HG02610 (cell line): ENCODE data around the gene FAAP100.
"Not testable (repeated sequence)": the region's sequence is repeated elsewhere in the genome, so short reads cannot be mapped to it uniquely, and the experiment has no call there.

Source experiments
- ATAC-seq: cut with Tn5 transposase; IDR thresholded peaks from one replicate; pipeline ENCODE4 v1.9.1; 2021; ENCODE audit warnings: mild to moderate bottlenecking, moderate library complexity; ENCODE audit not compliant: unreplicated experiment

Gene FAAP100

DNA sequence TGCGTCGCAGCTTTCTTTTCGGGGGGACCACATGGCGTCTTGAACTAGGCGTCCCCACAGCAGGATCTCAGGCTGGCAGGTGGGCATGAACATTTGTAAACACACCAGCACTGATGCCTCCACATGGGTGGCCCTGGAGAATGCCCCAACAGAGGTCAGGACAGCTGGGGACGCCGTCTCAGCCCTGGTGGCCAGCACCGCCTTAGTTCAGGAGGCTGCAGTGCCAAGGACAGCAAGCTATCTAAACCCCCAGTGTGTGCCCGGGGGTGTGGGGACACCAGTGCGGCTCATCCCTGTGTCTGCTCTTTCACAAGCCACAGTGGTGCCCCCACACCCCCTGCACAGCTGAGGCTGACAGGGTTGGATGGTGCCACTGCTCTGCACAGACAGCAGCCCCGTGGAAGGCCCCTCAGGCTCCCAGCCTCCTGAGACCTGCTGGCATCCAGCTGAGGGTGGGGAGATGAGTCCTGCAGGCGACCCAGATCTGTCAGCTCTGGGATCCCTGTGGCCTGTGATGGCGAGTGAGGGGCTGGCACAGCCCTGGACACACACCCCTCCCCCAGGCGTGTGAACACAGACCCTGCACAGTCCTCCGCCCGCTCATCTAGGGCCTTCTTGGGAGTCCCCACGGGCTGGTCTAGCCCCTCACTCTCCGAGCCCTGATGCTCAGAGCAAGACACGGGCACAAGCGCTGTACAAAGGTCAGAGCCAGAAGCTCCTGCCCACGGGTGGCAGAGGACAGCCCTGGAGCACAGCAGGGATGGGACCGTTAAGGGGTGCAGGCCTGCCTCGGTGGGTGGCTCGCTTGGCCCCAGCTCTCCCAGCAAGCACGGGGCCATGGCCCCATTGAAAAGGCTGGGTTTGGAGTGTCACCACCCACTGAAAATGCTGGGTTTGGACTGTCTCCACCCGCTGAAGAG is 13.2 kb downstream of the FAAP100 start:
- no peak for ATAC-seq

DNA sequence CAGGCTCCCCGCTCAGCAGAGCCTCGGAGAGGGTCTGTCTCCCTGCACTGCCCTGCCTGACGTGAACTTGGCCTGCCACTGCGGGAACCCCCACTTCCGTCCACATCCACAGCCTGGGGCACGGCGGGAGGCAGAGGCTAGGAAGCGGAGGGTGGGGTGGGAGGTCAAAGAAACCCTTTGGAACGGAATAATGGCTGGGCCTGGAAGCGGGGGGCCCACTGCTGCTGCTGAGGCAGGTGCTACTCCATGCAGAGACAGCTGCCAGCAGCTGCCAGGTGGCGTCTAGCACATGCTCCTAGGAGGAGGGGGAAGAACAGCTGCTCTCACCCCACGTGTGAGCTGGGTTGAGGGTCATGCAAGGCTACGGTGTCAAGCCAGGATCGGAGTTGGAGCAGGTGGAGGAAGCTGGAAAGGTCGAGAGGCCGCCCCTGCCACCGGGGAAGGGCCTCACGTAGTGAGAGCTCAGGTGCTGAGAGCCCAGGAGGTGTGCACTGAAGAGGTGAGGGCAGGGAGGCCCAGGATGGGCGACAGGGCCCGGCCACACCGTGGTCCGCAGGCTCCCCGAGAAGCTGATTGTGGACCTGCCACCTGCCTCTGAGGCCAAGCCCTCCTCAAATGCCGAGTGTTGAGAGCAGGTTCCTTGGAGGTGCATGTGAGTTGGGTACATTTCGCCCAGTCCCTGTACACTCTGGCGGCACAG is 14.1 kb downstream of the FAAP100 start:
- ATAC-seq, result no peak

DNA sequence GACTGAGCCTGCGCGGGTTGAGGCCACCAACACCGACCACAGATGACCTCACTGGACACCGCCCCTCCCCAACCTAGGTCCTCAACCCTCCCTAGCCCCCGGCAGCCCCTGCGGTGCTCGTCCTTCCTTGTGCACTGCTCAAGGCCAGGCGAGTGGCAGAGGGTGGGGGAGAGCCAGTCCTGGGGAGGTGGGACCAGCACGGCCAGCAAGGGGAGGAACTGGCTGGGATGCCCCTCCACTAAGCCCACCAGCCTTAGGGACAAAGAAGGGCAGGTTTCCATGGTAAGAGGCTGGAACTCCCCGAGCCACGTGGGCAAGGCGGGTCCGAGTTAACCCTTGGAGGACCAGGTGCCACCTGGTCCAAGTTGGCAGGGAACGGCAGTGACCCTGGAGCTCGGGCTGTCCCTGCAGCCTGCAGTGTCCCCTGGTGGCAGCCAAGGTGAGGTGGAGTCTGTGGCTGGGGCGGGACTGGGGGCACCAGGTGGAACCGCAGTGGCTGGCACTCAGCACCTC is 14.8 kb downstream of the FAAP100 start:
- ATAC-seq, result no peak

DNA sequence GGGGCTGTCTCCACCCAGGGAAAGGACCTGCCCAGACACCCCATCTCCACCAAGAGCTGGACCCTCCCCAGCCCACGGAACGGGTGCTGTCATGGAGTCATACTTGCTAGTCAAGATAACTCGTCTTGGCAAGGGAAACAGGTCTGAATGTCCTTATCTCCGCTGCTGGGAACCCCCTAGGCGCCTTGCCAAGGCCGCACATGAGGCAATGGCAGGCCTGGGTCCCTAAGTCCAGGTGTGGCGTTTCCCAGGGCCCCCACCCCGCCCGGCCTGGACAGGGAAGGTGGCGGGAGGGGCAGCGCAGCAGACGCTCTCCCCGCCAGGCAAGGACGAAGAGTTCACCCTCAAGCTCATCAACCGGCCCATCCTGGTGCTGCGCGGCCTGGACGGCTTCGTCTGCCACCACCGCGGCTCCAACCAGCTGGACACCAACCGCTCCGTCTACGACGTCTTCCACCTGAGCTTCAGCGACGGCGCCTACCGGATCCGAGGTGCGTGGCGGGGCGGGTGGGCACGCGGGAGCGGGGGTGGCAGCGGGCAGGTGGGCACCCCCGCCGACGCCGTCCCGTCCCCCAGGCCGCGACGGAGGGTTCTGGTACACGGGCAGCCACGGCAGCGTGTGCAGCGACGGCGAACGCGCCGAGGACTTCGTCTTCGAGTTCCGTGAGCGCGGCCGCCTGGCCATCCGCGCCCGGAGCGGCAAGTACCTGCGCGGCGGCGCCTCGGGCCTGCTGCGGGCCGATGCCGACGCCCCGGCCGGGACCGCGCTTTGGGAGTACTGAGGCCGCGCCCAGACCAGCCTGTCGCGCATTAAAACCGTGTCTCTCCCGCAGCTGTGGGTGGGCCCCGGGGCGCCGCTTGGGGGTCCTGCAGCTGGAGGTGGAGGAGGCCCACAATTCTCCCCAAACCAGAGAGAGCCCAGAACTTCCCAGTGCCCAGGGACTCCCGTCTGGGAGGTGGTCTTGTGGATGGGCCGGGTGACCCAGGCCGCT is 15.6 kb downstream of the FAAP100 start:
- no peak for ATAC-seq

DNA sequence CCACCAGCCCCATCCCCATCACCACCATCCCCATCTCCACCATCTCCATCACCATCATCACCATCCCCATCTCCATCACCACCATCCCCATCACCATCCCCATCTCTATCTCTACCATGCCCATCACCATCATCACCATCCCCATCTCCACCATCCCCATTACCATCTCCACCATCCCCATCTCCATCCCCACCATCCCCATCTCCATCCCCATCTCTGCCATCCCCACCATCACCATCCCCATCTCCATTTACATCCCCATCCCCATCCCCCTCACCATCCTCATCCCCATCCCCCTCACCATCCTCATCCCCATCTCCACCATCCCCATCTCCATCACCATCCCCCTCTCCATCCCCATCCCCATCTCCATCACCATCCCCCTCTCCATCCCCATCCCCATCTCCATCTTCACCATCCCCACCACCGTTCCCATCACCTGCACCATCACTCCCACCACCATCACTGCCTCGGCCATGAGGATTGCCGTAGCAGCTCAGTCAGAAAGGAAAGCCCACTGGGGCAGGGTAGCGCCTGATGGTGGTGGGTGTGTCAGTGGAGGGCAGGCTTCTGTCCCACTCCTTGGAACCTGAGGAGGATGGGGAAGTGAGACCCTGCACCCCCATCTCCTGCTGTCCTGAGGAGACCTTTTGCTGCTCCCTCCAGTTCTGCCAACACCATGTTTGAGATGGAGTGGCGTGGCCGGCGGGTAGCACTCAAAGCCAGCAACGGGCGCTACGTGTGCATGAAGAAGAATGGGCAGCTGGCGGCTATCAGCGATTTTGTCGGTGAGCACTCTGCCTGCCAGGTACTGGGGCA is 16.5 kb downstream of the FAAP100 start:
- ATAC-seq, result no peak

DNA sequence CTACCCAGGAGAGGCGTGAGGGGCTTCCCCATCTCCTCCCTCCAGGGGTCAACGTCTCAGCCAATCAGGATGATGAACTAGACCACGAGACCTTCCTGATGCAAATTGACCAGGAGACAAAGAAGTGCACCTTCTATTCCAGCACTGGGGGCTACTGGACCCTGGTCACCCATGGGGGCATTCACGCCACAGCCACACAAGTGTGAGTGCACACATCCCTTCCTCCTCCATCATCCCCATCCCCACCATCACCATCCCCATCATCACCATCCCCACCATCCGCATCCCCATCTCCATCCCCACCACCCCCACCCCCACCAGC is 17.2 kb downstream of the FAAP100 start:
- no peak for ATAC-seq

DNA sequence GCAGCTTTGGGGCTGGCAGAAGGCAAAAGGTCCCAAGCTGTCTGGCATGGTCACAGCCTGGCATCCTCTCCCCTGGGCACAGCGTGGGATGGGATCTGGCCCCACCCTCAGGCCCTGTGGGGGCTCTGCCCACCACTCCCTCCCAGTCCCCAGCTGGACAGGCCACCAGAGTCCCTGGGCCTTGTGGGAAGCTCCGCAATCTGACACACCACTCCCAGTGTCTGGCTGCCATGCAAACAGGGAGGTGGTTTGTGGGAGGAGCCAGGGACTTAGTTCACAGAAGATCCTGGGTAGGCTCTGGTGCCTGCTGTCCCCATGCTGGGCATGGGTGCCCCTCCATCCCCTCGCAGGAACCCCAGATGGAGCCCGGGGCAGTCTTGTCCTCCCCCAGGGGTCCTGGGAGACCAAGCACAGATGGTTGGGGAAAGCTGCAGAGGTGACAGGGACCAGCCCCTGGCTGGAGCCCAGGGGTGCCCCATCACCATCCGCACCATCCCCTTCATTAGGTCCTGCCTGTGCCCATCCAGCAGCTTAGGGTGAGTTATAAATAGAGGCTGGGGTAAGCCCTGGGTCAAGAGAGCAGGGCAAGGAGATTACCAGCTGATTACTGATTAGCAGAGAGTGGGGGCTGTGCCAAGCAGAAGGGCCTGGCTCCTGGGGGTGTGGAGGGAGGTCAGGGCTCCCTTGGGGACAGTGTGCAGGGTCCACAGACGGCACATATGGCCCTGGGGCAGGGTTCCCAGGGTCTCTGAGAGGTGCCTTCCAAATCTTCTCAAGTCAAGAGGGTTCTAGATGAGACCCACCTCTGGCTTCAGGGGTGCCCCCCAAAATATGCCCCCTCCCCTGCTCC is 17.8 kb downstream of the FAAP100 start:
- no peak for ATAC-seq

DNA sequence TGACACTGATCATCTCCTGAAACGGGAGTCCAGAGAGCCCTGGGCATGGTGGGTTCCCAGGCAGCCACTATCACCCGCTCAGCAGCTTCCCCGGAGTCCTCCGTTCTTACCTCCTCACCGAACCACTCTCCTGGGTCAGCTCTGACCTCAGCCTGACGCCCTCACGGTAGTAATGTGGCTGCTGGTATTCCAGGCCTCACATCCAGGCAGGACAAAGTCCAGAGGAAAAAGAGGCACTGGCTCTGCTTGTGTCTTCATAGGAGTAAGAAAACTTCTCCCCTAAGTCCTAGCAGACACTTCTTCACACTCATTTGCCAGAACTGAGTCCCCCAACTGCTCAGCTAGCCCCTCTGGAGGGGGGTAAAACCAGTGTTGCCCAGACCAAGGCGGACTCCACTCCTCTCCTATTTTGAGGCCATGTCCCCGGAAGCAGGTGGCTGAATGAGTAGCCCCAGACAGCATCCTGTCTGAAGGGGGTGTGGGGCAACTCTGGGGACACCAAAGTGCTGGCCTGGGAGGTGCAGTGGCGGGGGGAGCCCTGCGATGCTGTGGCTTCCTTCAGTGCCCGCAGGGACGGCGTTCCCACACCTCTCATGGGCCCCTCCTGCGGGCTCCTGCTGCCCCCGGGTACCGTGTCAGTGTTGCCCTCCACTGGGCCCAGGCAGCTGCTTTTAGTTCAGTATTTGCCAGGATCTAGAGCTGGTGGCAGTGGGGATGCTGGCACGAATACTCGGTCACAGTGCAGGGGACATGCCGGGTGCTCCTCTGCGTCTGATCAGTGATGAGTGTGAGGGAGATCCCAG is 18.6 kb downstream of the FAAP100 start:
- ATAC-seq, result no peak

DNA sequence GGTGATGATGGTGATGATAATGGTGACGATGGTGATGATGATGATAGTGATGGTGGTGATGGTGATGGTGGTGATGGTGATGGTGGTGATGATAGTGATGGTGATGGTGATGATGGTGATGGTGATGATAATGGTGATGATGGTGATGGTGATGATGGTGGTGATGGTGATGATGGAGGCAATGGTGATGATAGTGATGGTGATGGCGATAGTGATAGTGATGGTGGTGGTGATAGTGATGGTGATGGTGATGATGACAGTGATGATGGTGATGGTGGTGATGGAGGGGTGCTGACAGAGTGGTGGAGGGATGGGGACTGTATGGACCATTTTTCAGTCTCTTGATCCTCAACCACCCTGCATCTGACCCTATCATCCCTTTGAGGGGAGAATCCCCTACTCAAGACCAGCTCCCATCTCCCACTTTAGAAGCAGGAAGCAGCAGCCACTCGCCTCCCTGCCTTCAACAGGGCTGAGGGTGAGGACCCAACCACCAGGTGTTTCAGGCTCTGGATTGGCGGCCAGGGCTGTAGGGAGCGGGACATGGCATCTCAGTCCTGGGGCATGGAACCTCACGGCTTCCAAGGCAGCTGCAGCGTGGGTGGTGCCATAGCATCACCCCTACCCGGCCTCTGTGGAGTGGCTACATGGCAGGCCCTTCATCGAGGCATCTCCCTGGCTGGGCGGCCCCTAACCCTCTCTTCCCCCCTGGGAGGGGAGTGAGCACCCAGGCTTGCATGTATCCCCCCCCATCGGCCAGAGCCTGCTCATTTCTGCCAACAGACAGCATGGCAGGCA is 19.5 kb downstream of the FAAP100 start:
- no peak for ATAC-seq

DNA sequence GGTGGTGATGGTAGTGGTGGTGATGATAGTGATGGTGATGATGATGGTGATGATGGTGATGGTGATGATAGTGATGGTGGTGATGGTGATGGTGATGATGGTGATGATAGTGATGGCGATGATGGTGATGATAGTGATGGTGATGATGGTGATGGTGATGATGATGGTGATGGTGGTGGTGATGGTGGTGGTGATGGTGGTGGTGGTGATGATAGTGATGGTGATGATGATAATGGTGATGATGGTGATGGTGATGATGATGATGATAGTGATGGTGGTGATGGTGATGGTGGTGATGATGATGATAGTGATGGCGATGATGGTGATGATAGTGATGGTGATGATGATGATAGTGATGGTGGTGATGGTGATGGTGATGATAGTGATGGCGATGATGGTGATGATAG is 20.2 kb downstream of the FAAP100 start:
- not testable (repeated sequence) for ATAC-seq

DNA sequence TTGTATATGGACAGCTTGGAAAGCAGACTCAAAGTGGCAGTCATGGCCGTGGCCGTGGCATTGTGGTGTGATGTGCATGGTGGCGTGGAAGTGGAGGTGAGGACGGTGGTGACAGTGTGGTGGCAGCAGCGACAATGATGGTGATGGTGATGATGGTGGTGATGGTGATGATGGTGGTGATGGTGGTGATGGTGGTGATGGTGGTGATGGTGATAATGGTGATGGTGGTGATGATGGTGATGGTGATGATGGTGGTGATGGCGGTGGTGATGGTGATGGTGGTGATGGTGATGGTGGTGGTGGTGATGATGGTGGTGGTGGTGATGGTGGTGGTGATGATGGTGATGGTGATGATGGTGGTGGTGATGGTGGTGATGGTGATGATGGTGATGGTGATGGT is 21.1 kb downstream of the FAAP100 start:
- not testable (repeated sequence) for ATAC-seq

DNA sequence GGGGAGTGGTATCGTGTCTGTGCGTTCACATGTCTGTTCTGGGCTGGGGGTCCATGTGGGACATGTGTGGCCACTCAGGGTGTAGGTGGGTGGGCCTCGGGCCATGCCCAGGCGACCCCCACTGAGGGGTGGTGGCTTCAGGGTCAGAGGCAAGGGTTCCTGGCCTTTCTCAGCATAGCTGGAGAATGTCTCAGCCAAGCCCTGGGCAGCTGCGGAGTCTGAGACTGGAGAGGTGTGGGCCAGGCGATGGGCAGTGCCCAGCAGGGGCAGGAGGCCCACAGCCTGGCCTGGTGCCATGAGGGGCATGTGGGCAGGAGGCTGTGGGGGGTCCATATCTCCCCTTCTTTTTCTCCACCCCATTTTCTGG is 22.7 kb downstream of the FAAP100 start:
- ATAC-seq, result no peak

DNA sequence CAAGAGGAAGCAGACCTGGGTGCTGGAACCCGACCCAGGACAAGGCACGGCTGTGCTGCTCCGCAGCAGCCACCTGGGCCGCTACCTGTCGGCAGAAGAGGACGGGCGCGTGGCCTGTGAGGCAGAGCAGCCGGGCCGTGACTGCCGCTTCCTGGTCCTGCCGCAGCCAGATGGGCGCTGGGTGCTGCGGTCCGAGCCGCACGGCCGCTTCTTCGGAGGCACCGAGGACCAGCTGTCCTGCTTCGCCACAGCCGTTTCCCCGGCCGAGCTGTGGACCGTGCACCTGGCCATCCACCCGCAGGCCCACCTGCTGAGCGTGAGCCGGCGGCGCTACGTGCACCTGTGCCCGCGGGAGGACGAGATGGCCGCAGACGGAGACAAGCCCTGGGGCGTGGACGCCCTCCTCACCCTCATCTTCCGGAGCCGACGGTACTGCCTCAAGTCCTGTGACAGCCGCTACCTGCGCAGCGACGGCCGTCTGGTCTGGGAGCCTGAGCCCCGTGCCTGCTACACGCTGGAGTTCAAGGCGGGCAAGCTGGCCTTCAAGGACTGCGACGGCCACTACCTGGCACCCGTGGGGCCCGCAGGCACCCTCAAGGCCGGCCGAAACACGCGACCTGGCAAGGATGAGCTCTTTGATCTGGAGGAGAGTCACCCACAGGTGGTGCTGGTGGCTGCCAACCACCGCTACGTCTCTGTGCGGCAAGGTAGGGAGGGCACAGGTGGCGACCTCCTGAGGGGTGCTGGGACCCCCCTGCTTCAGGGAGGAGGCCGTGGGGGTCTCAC is 23.3 kb downstream of the FAAP100 start:
- ATAC-seq, result no peak

DNA sequence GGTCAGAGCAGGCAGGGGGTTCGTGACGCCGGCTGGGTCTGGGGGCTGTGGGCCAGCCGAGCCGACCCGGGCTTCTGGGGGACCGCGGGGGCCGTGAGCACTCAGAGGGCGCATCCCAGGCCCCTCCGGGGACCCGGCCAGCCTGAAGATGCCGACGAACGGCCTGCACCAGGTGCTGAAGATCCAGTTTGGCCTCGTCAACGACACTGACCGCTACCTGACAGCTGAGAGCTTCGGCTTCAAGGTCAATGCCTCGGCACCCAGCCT is 23.8 kb downstream of the FAAP100 start:
- ATAC-seq, result no peak

DNA sequence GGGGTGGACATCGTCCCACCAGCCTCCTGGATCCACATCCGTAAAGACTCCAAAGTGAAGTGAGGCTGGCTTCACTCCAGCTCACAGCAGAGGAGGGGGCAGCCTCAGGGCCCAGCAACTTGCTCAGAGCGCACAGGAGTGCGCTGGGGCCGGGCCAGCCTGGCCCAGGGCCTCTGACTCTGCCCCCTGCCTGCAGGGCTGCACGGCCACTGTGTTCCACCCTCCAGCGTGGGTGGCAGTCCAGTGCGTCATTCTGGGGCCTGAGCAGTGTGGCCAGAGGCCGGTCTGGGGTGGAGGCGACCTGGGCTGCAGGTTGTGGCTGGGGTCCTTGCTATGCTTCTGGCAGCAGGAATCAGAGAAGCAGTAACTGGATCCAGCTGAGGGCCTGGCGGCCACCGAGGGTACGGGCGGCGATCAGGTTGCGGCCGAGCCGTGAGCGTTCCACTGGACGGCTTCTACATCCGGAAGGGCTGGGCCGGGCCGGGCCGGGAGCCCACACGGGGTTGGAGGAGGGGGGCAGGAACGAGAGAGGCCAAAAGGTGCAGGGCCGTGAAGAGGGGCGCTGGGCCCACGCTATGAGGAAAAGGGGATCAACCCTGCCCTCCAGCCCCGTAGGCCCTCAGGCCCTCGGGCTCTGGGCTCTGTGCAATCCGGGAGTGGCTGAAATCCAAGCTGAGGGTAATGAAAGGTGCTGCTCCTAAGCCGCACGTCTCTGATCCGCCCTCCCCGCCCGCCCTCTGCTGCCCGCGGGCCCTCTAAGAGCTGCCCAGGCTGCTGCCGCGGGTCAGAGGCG is 24.4 kb downstream of the FAAP100 start, which contains the start of gene FSCN2:
Gene FSCN2 (plus strand): TSS at position 787 of the 793 bp plus-strand sequence. CDS start 155 bp downstream, outside the sequence.
- ATAC-seq, result no peak
